ENCODE measurements around the gene MIDN.
A peak's percentile ranks its signal among the peaks of the same experiment; 100 is the strongest.

The MIDN gene

DNA sequence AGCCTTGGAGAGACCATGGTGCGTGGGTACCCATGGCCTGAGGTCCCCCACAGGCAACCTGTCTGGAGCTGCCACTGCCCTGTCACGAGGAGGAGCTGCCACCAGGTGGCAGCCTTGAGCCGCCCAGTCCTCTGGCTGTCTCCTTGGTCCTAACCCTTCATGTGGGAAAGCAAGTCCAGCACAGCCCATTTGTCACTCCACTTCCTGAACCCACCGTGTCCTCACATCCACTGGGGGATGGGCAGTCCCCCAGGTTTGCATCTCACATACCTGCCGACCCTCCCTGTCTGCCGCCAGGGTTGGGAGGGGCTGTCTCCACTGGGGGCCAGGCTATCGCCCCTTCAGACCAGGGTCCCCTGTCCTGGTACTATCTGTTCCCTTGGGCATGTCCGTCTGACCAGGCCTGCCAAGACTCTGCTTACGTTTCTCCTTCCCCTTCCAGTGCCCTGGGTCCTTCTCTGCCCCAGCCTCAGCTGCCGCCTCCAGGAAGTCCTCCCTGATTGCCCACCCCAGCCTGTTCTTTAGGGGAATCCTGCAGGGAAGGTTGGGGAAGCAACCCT, 31.5 kb downstream of the MIDN start (continued):
- TF ChIP-seq ZBTB1 (tag by site-specific recombination; IDR thresholded peaks at IDR 0.05) (no peak), ZNF747 (tag by site-specific recombination; IDR thresholded peaks at IDR 0.05) (no peak), ZNF501 (tag by site-specific recombination; IDR thresholded peaks at IDR 0.05) (0 out of 2 replicates have a peak, but pooled peaks have one; percentile 27), ZNF610 (tag by site-specific recombination; IDR thresholded peaks at IDR 0.05; ENCODE audit: borderline replicate concordance) (no peak), ZNF311 (tag by site-specific recombination; IDR thresholded peaks at IDR 0.05; ENCODE audit: borderline replicate concordance) (no peak), ZNF768 (tag by site-specific recombination; IDR thresholded peaks at IDR 0.05) (no peak), GLI2 (tag by site-specific recombination; IDR thresholded peaks at IDR 0.05; ENCODE audit: borderline replicate concordance, low read depth) (no peak), ZNF19 (tag by site-specific recombination; IDR thresholded peaks at IDR 0.05; ENCODE audit: low read depth) (no peak), ZNF175 (tag by site-specific recombination; IDR thresholded peaks at IDR 0.05) (no peak), SCRT1 (tag by site-specific recombination; IDR thresholded peaks at IDR 0.05; ENCODE audit: borderline replicate concordance) (no peak), ZNF433 (tag by site-specific recombination; IDR thresholded peaks at IDR 0.05; ENCODE audit: low read depth) (no peak), ZNF133 (tag by site-specific recombination; IDR thresholded peaks at IDR 0.05) (no peak), GFI1B (tag by site-specific recombination; IDR thresholded peaks at IDR 0.05) (no peak), ZEB2 (tag by site-specific recombination; IDR thresholded peaks at IDR 0.05) (peak; percentile 56; the same call in 1 of the 2 replicates), ZNF274 (IDR thresholded peaks at IDR 0.05; ENCODE audit: low read length) (no peak), ZNF274 (tag by site-specific recombination; IDR thresholded peaks at IDR 0.05; ENCODE audit: borderline replicate concordance) (no peak), ZNF335 (tag by site-specific recombination; conservative IDR thresholded peaks at IDR 0.05) (no peak)
- TF ChIP-seq, protein P1, sequence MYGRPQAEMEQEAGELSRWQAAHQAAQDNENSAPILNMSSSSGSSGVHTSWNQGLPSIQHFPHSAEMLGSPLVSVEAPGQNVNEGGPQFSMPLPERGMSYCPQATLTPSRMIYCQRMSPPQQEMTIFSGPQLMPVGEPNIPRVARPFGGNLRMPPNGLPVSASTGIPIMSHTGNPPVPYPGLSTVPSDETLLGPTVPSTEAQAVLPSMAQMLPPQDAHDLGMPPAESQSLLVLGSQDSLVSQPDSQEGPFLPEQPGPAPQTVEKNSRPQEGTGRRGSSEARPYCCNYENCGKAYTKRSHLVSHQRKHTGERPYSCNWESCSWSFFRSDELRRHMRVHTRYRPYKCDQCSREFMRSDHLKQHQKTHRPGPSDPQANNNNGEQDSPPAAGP (tag by site-specific recombination; IDR thresholded peaks at IDR 0.05), result peak; percentile 59; the same call in 1 of the 2 replicates
- TF ChIP-seq, protein P2, sequence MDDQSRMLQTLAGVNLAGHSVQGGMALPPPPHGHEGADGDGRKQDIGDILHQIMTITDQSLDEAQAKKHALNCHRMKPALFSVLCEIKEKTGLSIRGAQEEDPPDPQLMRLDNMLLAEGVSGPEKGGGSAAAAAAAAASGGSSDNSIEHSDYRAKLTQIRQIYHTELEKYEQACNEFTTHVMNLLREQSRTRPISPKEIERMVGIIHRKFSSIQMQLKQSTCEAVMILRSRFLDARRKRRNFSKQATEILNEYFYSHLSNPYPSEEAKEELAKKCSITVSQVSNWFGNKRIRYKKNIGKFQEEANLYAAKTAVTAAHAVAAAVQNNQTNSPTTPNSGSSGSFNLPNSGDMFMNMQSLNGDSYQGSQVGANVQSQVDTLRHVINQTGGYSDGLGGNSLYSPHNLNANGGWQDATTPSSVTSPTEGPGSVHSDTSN (CRISPR knock-in tag; IDR thresholded peaks at IDR 0.05), result no peak
- TF ChIP-seq, protein P3, sequence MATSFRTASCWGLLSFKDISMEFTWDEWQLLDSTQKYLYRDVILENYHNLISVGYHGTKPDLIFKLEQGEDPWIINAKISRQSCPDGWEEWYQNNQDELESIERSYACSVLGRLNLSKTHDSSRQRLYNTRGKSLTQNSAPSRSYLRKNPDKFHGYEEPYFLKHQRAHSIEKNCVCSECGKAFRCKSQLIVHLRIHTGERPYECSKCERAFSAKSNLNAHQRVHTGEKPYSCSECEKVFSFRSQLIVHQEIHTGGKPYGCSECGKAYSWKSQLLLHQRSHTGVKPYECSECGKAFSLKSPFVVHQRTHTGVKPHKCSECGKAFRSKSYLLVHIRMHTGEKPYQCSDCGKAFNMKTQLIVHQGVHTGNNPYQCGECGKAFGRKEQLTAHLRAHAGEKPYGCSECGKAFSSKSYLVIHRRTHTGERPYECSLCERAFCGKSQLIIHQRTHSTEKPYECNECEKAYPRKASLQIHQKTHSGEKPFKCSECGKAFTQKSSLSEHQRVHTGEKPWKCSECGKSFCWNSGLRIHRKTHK (tag by site-specific recombination; IDR thresholded peaks at IDR 0.05), result no peak
- TF ChIP-seq, protein P4, sequence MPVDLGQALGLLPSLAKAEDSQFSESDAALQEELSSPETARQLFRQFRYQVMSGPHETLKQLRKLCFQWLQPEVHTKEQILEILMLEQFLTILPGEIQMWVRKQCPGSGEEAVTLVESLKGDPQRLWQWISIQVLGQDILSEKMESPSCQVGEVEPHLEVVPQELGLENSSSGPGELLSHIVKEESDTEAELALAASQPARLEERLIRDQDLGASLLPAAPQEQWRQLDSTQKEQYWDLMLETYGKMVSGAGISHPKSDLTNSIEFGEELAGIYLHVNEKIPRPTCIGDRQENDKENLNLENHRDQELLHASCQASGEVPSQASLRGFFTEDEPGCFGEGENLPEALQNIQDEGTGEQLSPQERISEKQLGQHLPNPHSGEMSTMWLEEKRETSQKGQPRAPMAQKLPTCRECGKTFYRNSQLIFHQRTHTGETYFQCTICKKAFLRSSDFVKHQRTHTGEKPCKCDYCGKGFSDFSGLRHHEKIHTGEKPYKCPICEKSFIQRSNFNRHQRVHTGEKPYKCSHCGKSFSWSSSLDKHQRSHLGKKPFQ (tag by site-specific recombination; IDR thresholded peaks at IDR 0.05), result no peak
- TF ChIP-seq, protein P5, sequence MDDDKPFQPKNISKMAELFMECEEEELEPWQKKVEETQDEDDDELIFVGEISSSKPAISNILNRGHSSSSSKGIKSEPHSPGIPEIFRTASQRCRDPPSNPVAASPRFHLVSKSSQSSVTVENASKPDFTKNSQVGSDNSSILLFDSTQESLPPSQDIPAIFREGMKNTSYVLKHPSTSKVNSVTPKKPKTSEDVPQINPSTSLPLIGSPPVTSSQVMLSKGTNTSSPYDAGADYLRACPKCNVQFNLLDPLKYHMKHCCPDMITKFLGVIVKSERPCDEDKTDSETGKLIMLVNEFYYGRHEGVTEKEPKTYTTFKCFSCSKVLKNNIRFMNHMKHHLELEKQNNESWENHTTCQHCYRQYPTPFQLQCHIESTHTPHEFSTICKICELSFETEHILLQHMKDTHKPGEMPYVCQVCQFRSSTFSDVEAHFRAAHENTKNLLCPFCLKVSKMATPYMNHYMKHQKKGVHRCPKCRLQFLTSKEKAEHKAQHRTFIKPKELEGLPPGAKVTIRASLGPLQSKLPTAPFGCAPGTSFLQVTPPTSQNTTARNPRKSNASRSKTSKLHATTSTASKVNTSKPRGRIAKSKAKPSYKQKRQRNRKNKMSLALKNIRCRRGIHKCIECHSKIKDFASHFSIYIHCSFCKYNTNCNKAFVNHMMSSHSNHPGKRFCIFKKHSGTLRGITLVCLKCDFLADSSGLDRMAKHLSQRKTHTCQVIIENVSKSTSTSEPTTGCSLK (tag by site-specific recombination; IDR thresholded peaks at IDR 0.05), result no peak
- TF ChIP-seq, protein P6, sequence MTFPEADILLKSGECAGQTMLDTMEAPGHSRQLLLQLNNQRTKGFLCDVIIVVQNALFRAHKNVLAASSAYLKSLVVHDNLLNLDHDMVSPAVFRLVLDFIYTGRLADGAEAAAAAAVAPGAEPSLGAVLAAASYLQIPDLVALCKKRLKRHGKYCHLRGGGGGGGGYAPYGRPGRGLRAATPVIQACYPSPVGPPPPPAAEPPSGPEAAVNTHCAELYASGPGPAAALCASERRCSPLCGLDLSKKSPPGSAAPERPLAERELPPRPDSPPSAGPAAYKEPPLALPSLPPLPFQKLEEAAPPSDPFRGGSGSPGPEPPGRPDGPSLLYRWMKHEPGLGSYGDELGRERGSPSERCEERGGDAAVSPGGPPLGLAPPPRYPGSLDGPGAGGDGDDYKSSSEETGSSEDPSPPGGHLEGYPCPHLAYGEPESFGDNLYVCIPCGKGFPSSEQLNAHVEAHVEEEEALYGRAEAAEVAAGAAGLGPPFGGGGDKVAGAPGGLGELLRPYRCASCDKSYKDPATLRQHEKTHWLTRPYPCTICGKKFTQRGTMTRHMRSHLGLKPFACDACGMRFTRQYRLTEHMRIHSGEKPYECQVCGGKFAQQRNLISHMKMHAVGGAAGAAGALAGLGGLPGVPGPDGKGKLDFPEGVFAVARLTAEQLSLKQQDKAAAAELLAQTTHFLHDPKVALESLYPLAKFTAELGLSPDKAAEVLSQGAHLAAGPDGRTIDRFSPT (tag by site-specific recombination; IDR thresholded peaks at IDR 0.05), result 0 out of 2 replicates have a peak, but pooled peaks have one; percentile 12
- TF ChIP-seq, protein P7, sequence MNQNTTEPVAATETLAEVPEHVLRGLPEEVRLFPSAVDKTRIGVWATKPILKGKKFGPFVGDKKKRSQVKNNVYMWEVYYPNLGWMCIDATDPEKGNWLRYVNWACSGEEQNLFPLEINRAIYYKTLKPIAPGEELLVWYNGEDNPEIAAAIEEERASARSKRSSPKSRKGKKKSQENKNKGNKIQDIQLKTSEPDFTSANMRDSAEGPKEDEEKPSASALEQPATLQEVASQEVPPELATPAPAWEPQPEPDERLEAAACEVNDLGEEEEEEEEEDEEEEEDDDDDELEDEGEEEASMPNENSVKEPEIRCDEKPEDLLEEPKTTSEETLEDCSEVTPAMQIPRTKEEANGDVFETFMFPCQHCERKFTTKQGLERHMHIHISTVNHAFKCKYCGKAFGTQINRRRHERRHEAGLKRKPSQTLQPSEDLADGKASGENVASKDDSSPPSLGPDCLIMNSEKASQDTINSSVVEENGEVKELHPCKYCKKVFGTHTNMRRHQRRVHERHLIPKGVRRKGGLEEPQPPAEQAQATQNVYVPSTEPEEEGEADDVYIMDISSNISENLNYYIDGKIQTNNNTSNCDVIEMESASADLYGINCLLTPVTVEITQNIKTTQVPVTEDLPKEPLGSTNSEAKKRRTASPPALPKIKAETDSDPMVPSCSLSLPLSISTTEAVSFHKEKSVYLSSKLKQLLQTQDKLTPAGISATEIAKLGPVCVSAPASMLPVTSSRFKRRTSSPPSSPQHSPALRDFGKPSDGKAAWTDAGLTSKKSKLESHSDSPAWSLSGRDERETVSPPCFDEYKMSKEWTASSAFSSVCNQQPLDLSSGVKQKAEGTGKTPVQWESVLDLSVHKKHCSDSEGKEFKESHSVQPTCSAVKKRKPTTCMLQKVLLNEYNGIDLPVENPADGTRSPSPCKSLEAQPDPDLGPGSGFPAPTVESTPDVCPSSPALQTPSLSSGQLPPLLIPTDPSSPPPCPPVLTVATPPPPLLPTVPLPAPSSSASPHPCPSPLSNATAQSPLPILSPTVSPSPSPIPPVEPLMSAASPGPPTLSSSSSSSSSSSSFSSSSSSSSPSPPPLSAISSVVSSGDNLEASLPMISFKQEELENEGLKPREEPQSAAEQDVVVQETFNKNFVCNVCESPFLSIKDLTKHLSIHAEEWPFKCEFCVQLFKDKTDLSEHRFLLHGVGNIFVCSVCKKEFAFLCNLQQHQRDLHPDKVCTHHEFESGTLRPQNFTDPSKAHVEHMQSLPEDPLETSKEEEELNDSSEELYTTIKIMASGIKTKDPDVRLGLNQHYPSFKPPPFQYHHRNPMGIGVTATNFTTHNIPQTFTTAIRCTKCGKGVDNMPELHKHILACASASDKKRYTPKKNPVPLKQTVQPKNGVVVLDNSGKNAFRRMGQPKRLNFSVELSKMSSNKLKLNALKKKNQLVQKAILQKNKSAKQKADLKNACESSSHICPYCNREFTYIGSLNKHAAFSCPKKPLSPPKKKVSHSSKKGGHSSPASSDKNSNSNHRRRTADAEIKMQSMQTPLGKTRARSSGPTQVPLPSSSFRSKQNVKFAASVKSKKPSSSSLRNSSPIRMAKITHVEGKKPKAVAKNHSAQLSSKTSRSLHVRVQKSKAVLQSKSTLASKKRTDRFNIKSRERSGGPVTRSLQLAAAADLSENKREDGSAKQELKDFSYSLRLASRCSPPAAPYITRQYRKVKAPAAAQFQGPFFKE (tag by site-specific recombination; IDR thresholded peaks at IDR 0.05; ENCODE audit: borderline replicate concordance), result no peak
